ENCODE results near the gene MEGF11.

DNA sequence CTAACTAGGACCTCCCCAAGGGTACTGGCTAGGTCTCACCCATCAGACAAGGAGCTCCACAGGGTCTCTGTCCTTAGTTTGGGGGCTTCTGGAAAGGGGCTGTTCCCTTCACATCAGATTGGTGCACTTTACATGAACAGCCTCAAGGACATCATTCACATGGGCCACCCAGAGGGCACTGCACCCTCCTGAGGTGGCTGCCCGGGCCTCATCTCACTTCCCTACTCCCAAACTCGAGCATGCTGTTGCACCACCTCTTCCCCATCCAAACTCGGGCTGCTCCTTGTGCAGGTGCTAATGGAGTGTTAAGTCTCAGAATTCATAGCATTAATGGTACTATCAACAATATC lies 336.2 kb downstream of the MEGF11 start:
- no peak for TF ChIP-seq POLR2A (IDR thresholded peaks at IDR 0.05)
- TF ChIP-seq CTCF (IDR thresholded peaks at IDR 0.05), result no peak

Data from uterus (tissue), 2 donors.